Fibroblast of lung (primary cell): ENCODE data around the gene AK5. TPM values are rescaled to one million over a fixed set of nuclear protein-coding genes. Genes with fewer than 3 reads are reported as not detected.

Source experiments
- DNase-seq, 2 donors: peaks; one replicate each; pipeline versions ENCODE4 v3.0.0 to v3.0.0-alpha.2; 2010; ENCODE audit warnings: low read depth in 2 of 2
- H2AFZ ChIP-seq: 2 replicates; pipeline ENCODE4 v1.5.1; 2012; ENCODE audit warnings: low read length, control low read depth, inconsistent platforms
- H3K27ac ChIP-seq: 2 replicates; pipeline ENCODE4 v1.5.1; 2011; ENCODE audit warnings: low read length, control low read depth; ENCODE audit not compliant: insufficient read depth
- H3K27me3 ChIP-seq: 2 replicates; pipeline ENCODE4 v1.5.1; 2011; ENCODE audit warnings: mild to moderate bottlenecking, low read length; ENCODE audit not compliant: control insufficient read depth, insufficient read depth
- H3K36me3 ChIP-seq: 2 replicates; pipeline ENCODE4 v1.5.1; 2011; ENCODE audit warnings: low read length; ENCODE audit not compliant: control insufficient read depth, insufficient read depth
- H3K4me1 ChIP-seq: 2 replicates; pipeline ENCODE4 v1.5.1; 2011; ENCODE audit warnings: low read length; ENCODE audit not compliant: control insufficient read depth, insufficient read depth; ENCODE audit errors: extremely low read depth
- H3K4me2 ChIP-seq: 2 replicates; pipeline ENCODE4 v1.5.1; 2011; ENCODE audit warnings: low read length, control low read depth; ENCODE audit not compliant: insufficient read depth; ENCODE audit errors: extremely low read depth
- H3K4me3 ChIP-seq, 4 experiments: fragments of 200-600 bp in 1 of 4; sonication (generic) in 1 of 4; replicated peaks in 1 of 4; 2 replicates each; pipeline ENCODE4 v1.5.1; 2011 to 2016; ENCODE audit warnings: low read length in 4 of 4, low read depth in 3 of 4, mild to moderate bottlenecking in 3 of 4, control low read depth in 2 of 4, inconsistent platforms in 1 of 4, mixed read lengths in 1 of 4; ENCODE audit not compliant: insufficient read depth in 1 of 4; ENCODE audit errors: control extremely low read depth in 1 of 4
- H3K79me2 ChIP-seq: 2 replicates; pipeline ENCODE4 v1.5.1; 2012; ENCODE audit warnings: mild to moderate bottlenecking, low read length, inconsistent platforms; ENCODE audit not compliant: control insufficient read depth, insufficient read depth
- H3K9ac ChIP-seq: 2 replicates; pipeline ENCODE4 v1.5.1; 2011; ENCODE audit warnings: mild to moderate bottlenecking, low read length, control low read depth; ENCODE audit not compliant: insufficient read depth
- H3K9me3 ChIP-seq: 2 replicates; pipeline ENCODE4 v1.5.1; 2012; ENCODE audit warnings: low read depth, low read length; ENCODE audit not compliant: control insufficient read depth, insufficient read depth
- H4K20me1 ChIP-seq: 2 replicates; pipeline ENCODE4 v1.5.1; 2011; ENCODE audit warnings: low read length; ENCODE audit not compliant: control insufficient read depth, insufficient read depth; ENCODE audit errors: extremely low read depth
- CTCF ChIP-seq, 2 donors: IDR thresholded peaks in 1 of 2; conservative IDR thresholded peaks in 1 of 2; 1 replicate in 1 of 2; 2 replicates in 1 of 2; pipeline ENCODE4 v1.5.1; 2011 to 2012; ENCODE audit warnings: low read length in 2 of 2, control low read depth in 1 of 2, inconsistent platforms in 1 of 2, low read depth in 1 of 2, mild to moderate bottlenecking in 1 of 2
- EZH2 ChIP-seq: IDR thresholded peaks from 2 replicates; pipeline ENCODE4 v1.5.1; 2012; ENCODE audit warnings: low read length, control low read depth, mild to moderate bottlenecking; ENCODE audit errors: missing control alignments
- polyA plus RNA-seq, 2 donors: library from polyadenylated mRNA; depleted of rRNA in 1 of 2; stranded (reverse) in 1 of 2; unstranded in 1 of 2; fragments of >200 nt; gene quantifications; 2 replicates each; pipeline ENCODE4 v1.2.1, GENCODE V29; 2011 to 2012; ENCODE audit warnings: missing spikeins in 1 of 2
- total RNA-seq: library from RNA; depleted of rRNA; stranded (reverse); fragments of >200 nt; gene quantifications from 2 replicates; pipeline ENCODE4 v1.2.1, GENCODE V29; 2014

AK5 gene
- total and polyA plus RNA-seq, 2 donors (not counting 1 experiment from before 2014, with no cell fraction given): 37.9 to 87.7 TPM

GRCh38 chr1:77446841-77447555 lies 165.2 kb downstream of the AK5 start:
- no peaks in the 10 kb centered on the region for H3K4me1 ChIP-seq
- TF ChIP-seq EZH2 (no peak), CTCF (conservative IDR thresholded peaks at IDR 0.05 in 1 of 2, IDR thresholded peaks at IDR 0.05 in 1 of 2; ENCODE audit: low read depth in 1 of 2, low read length in 2 of 2) (no peak)
- H3K36me3 ChIP-seq: no peaks in the 10 kb centered on the region
- H4K20me1 ChIP-seq: no peaks in the 10 kb centered on the region
- H3K4me3 ChIP-seq: no peak overlapping the region
- no peaks in the 10 kb centered on the region for H3K27me3 ChIP-seq
- H3K9ac ChIP-seq: no peak overlapping the region
- no peak overlapping the region for H2AFZ ChIP-seq
- H3K4me2 ChIP-seq: no peak overlapping the region
- H3K9me3 ChIP-seq: no peaks in the 10 kb centered on the region
- H3K27ac ChIP-seq: no peak overlapping the region
- no peak for DNase-seq
- H3K79me2 ChIP-seq: no peaks in the 10 kb centered on the region

- no peak overlapping the region for H3K4me2 ChIP-seq
- H3K9me3 ChIP-seq: no peaks in the 10 kb centered on the region
- H2AFZ ChIP-seq: no peak overlapping the region
- H3K4me1 ChIP-seq: no peaks in the 10 kb centered on the region
- no peaks in the 10 kb centered on the region for H3K36me3 ChIP-seq
- no peaks in the 10 kb centered on the region for H3K79me2 ChIP-seq
- H3K9ac ChIP-seq: no peak overlapping the region
- H3K27ac ChIP-seq: no peak overlapping the region
- no peak for TF ChIP-seq CTCF (conservative IDR thresholded peaks at IDR 0.05 in 1 of 2, IDR thresholded peaks at IDR 0.05 in 1 of 2; ENCODE audit: low read depth in 1 of 2, low read length in 2 of 2)
- TF ChIP-seq EZH2: no peak
- H3K27me3 ChIP-seq: no peaks in the 10 kb centered on the region
- H3K4me3 ChIP-seq: no peak overlapping the region
- no peak for DNase-seq
- no peaks in the 10 kb centered on the region for H4K20me1 ChIP-seq
These were observed 165.8 kb downstream of the AK5 start for GRCh38 chr1:77447669-77448068.

GRCh38 chr1:77459881-77460280 lies 178.1 kb downstream of the AK5 start:
- no peaks in the 10 kb centered on the region for H3K36me3 ChIP-seq
- no peak for TF ChIP-seq EZH2
- TF ChIP-seq CTCF (conservative IDR thresholded peaks at IDR 0.05 in 1 of 2, IDR thresholded peaks at IDR 0.05 in 1 of 2; ENCODE audit: low read depth in 1 of 2, low read length in 2 of 2): no peak
- H3K4me1 ChIP-seq: no peaks in the 10 kb centered on the region
- no peak overlapping the region for H2AFZ ChIP-seq
- no peaks in the 10 kb centered on the region for H3K79me2 ChIP-seq
- H3K27ac ChIP-seq: no peak overlapping the region
- H3K9ac ChIP-seq: no peak overlapping the region
- H3K4me2 ChIP-seq: no peak overlapping the region
- H4K20me1 ChIP-seq: no peaks in the 10 kb centered on the region
- H3K27me3 ChIP-seq: no peaks in the 10 kb centered on the region
- no peak overlapping the region for H3K4me3 ChIP-seq
- peak in 1 of 2 donors; percentile 44 for DNase-seq
- H3K9me3 ChIP-seq: no peaks in the 10 kb centered on the region
